Measurements from ENCODE around the gene RXRA.
"Not testable (repeated sequence)": the region's sequence is repeated elsewhere in the genome, so short reads cannot be mapped to it uniquely, and the experiment has no call there.

RXRA gene

GRCh38 chr9:134299883-134300282 lies 26.4 kb upstream of the RXRA start:
- peaks cover 12 to 14% of the 10 kb centered on the region in 2 donors for H3K4me1 ChIP-seq (ENCODE audit: control insufficient read depth in 1 of 2, insufficient read depth in 2 of 2, low read length in 2 of 2)
- no peak overlapping the region for H3K4me3 ChIP-seq (ENCODE audit: low read depth in 1 of 2, low read length in 2 of 2)
- H3K36me3 ChIP-seq (ENCODE audit: control insufficient read depth in 1 of 2, insufficient read depth in 2 of 2, low read length in 2 of 2) = no peaks in the 10 kb centered on the region
- no peaks in the 10 kb centered on the region for H3K9me3 ChIP-seq (ENCODE audit: control insufficient read depth in 1 of 2, low read length in 2 of 2)
- no peak overlapping the region for H3K9ac ChIP-seq (ENCODE audit: low read depth in 1 of 2, low read length in 2 of 2)
- H3K27me3 ChIP-seq (ENCODE audit: control insufficient read depth in 1 of 2, insufficient read depth in 2 of 2, low read length in 2 of 2) = no peaks in the 10 kb centered on the region
- no peak overlapping the region for H3K27ac ChIP-seq (ENCODE audit: low read depth, low read length)

GRCh38 chr9:134301387-134302129 lies 24.7 kb upstream of the RXRA start:
- no peaks in the 10 kb centered on the region for H3K27me3 ChIP-seq (ENCODE audit: control insufficient read depth in 1 of 2, insufficient read depth in 2 of 2, low read length in 2 of 2)
- H3K27ac ChIP-seq (ENCODE audit: low read depth, low read length) = no peak overlapping the region
- H3K9ac ChIP-seq (ENCODE audit: low read depth in 1 of 2, low read length in 2 of 2) = no peak overlapping the region
- H3K36me3 ChIP-seq (ENCODE audit: control insufficient read depth in 1 of 2, insufficient read depth in 2 of 2, low read length in 2 of 2) = no peaks in the 10 kb centered on the region
- no peak overlapping the region for H3K4me3 ChIP-seq (ENCODE audit: low read depth in 1 of 2, low read length in 2 of 2)
- H3K4me1 ChIP-seq (ENCODE audit: control insufficient read depth in 1 of 2, insufficient read depth in 2 of 2, low read length in 2 of 2) = peaks cover 15 to 16% of the 10 kb centered on the region in 2 donors
- no peaks in the 10 kb centered on the region for H3K9me3 ChIP-seq (ENCODE audit: control insufficient read depth in 1 of 2, low read length in 2 of 2)

- Histone ChIP-seq H3K27ac (ENCODE audit: low read depth, low read length) (no peak overlapping the region), H3K27me3 (ENCODE audit: control insufficient read depth in 1 of 2, insufficient read depth in 2 of 2, low read length in 2 of 2) (no peaks in the 10 kb centered on the region), H3K9me3 (ENCODE audit: control insufficient read depth in 1 of 2, low read length in 2 of 2) (no peaks in the 10 kb centered on the region), H3K36me3 (ENCODE audit: control insufficient read depth in 1 of 2, insufficient read depth in 2 of 2, low read length in 2 of 2) (no peaks in the 10 kb centered on the region), H3K4me3 (ENCODE audit: low read depth in 1 of 2, low read length in 2 of 2) (no peak overlapping the region), H3K4me1 (ENCODE audit: control insufficient read depth in 1 of 2, insufficient read depth in 2 of 2, low read length in 2 of 2) (peaks cover 17 to 23% of the 10 kb centered on the region in 2 donors), H3K9ac (ENCODE audit: low read depth in 1 of 2, low read length in 2 of 2) (no peak overlapping the region)
Observed at GRCh38 chr9:134302130-134302817, 24.0 kb upstream of the RXRA start.

GRCh38 chr9:134303601-134304000 lies 22.7 kb upstream of the RXRA start:
- Histone ChIP-seq H3K9ac (ENCODE audit: low read depth in 1 of 2, low read length in 2 of 2) (no peak overlapping the region), H3K9me3 (ENCODE audit: control insufficient read depth in 1 of 2, low read length in 2 of 2) (no peaks in the 10 kb centered on the region), H3K36me3 (ENCODE audit: control insufficient read depth in 1 of 2, insufficient read depth in 2 of 2, low read length in 2 of 2) (no peaks in the 10 kb centered on the region), H3K27me3 (ENCODE audit: control insufficient read depth in 1 of 2, insufficient read depth in 2 of 2, low read length in 2 of 2) (no peaks in the 10 kb centered on the region), H3K4me3 (ENCODE audit: low read depth in 1 of 2, low read length in 2 of 2) (no peak overlapping the region), H3K4me1 (ENCODE audit: control insufficient read depth in 1 of 2, insufficient read depth in 2 of 2, low read length in 2 of 2) (peaks cover 27 to 28% of the 10 kb centered on the region in 2 donors), H3K27ac (ENCODE audit: low read depth, low read length) (no peak overlapping the region)

- Histone ChIP-seq H3K27ac (ENCODE audit: low read depth, low read length) (no peak overlapping the region), H3K36me3 (ENCODE audit: control insufficient read depth in 1 of 2, insufficient read depth in 2 of 2, low read length in 2 of 2) (no peaks in the 10 kb centered on the region), H3K4me3 (ENCODE audit: low read depth in 1 of 2, low read length in 2 of 2) (no peak overlapping the region), H3K9ac (ENCODE audit: low read depth in 1 of 2, low read length in 2 of 2) (no peak overlapping the region), H3K4me1 (ENCODE audit: control insufficient read depth in 1 of 2, insufficient read depth in 2 of 2, low read length in 2 of 2) (peaks cover 27 to 28% of the 10 kb centered on the region in 2 donors), H3K27me3 (ENCODE audit: control insufficient read depth in 1 of 2, insufficient read depth in 2 of 2, low read length in 2 of 2) (no peaks in the 10 kb centered on the region), H3K9me3 (ENCODE audit: control insufficient read depth in 1 of 2, low read length in 2 of 2) (no peaks in the 10 kb centered on the region)
Observed at GRCh38 chr9:134304261-134304660, 22.0 kb upstream of the RXRA start.

GRCh38 chr9:134304690-134305089 lies 21.6 kb upstream of the RXRA start:
- Histone ChIP-seq H3K4me3 (ENCODE audit: low read depth in 1 of 2, low read length in 2 of 2) (no peak overlapping the region), H3K4me1 (ENCODE audit: control insufficient read depth in 1 of 2, insufficient read depth in 2 of 2, low read length in 2 of 2) (peaks cover 27 to 28% of the 10 kb centered on the region in 2 donors), H3K27ac (ENCODE audit: low read depth, low read length) (no peak overlapping the region), H3K36me3 (ENCODE audit: control insufficient read depth in 1 of 2, insufficient read depth in 2 of 2, low read length in 2 of 2) (no peaks in the 10 kb centered on the region), H3K9me3 (ENCODE audit: control insufficient read depth in 1 of 2, low read length in 2 of 2) (no peaks in the 10 kb centered on the region), H3K9ac (ENCODE audit: low read depth in 1 of 2, low read length in 2 of 2) (no peak overlapping the region), H3K27me3 (ENCODE audit: control insufficient read depth in 1 of 2, insufficient read depth in 2 of 2, low read length in 2 of 2) (no peaks in the 10 kb centered on the region)

GRCh38 chr9:134305533-134305932 lies 20.7 kb upstream of the RXRA start:
- H3K36me3 ChIP-seq (ENCODE audit: control insufficient read depth in 1 of 2, insufficient read depth in 2 of 2, low read length in 2 of 2) = no peaks in the 10 kb centered on the region
- no peak overlapping the region for H3K4me3 ChIP-seq (ENCODE audit: low read depth in 1 of 2, low read length in 2 of 2)
- H3K27me3 ChIP-seq (ENCODE audit: control insufficient read depth in 1 of 2, insufficient read depth in 2 of 2, low read length in 2 of 2) = no peaks in the 10 kb centered on the region
- H3K27ac ChIP-seq (ENCODE audit: low read depth, low read length) = no peak overlapping the region
- H3K9ac ChIP-seq (ENCODE audit: low read depth in 1 of 2, low read length in 2 of 2) = no peak overlapping the region
- no peaks in the 10 kb centered on the region for H3K9me3 ChIP-seq (ENCODE audit: control insufficient read depth in 1 of 2, low read length in 2 of 2)
- peaks cover 27 to 28% of the 10 kb centered on the region in 2 donors for H3K4me1 ChIP-seq (ENCODE audit: control insufficient read depth in 1 of 2, insufficient read depth in 2 of 2, low read length in 2 of 2)

GRCh38 chr9:134306042-134306441 lies 20.2 kb upstream of the RXRA start:
- H3K36me3 ChIP-seq (ENCODE audit: control insufficient read depth in 1 of 2, insufficient read depth in 2 of 2, low read length in 2 of 2); H3K27me3 ChIP-seq (ENCODE audit: control insufficient read depth in 1 of 2, insufficient read depth in 2 of 2, low read length in 2 of 2); H3K9ac ChIP-seq (ENCODE audit: low read depth in 1 of 2, low read length in 2 of 2); H3K9me3 ChIP-seq (ENCODE audit: control insufficient read depth in 1 of 2, low read length in 2 of 2); H3K4me3 ChIP-seq (ENCODE audit: low read depth in 1 of 2, low read length in 2 of 2); H3K27ac ChIP-seq (ENCODE audit: low read depth, low read length): not testable (repeated sequence)
- H3K4me1 ChIP-seq (ENCODE audit: control insufficient read depth in 1 of 2, insufficient read depth in 2 of 2, low read length in 2 of 2) = peaks cover 27 to 28% of the 10 kb centered on the region in 2 donors

- H3K4me3 ChIP-seq (ENCODE audit: low read depth in 1 of 2, low read length in 2 of 2) = peak overlapping the region in 1 of 2 donors; percentile 46
- no peaks in the 10 kb centered on the region for H3K27me3 ChIP-seq (ENCODE audit: control insufficient read depth in 1 of 2, insufficient read depth in 2 of 2, low read length in 2 of 2)
- H3K9me3 ChIP-seq (ENCODE audit: control insufficient read depth in 1 of 2, low read length in 2 of 2) = no peaks in the 10 kb centered on the region
- peak overlapping the region; percentile 69 for H3K27ac ChIP-seq (ENCODE audit: low read depth, low read length)
- peak overlapping the region; percentile 41 to 52 for H3K9ac ChIP-seq (ENCODE audit: low read depth in 1 of 2, low read length in 2 of 2)
- H3K4me1 ChIP-seq (ENCODE audit: control insufficient read depth in 1 of 2, insufficient read depth in 2 of 2, low read length in 2 of 2) = peaks cover 27 to 28% of the 10 kb centered on the region in 2 donors
- no peaks in the 10 kb centered on the region for H3K36me3 ChIP-seq (ENCODE audit: control insufficient read depth in 1 of 2, insufficient read depth in 2 of 2, low read length in 2 of 2)
Observed at GRCh38 chr9:134306636-134307600, 19.3 kb upstream of the RXRA start.

Measured in duodenal mucosa (tissue), 2 donors.